GM19438 (cell line): ENCODE data around the gene GYG1.

Experiments
- ATAC-seq: cut with Tn5 transposase; IDR thresholded peaks from one replicate; pipeline ENCODE4 v1.9.1; 2021; ENCODE audit warnings: low read depth; ENCODE audit not compliant: unreplicated experiment

Gene GYG1

DNA sequence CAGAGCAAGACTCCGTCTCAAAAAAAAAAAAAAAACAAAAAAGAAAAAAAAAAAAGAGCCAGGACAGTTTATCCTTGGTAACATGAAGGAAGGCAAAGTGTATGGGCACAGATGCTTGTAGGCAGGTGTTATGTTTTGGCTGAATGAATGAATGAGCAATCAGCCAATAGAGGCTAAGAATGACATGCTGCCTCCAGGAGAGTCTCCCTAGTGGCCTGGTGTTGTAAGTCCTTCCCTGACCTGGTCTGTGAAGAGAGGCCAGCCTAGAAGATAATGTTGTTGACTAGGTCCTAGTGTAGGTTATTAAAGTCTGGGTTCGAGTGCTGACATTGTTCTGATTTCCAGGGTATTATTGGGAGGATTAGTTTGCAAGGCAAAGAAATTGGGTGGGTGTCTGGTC, 24.9 kb downstream of the GYG1 start:
- no peak for ATAC-seq

- no peak for ATAC-seq
These were observed 25.6 kb downstream of the GYG1 start for GRCh38 chr3:149016669-149017541.

GRCh38 chr3:149018247-149018646, 26.9 kb downstream of the GYG1 start:
- ATAC-seq = no peak

GRCh38 chr3:149019580-149019979, 28.2 kb downstream of the GYG1 start:
- no peak for ATAC-seq

DNA sequence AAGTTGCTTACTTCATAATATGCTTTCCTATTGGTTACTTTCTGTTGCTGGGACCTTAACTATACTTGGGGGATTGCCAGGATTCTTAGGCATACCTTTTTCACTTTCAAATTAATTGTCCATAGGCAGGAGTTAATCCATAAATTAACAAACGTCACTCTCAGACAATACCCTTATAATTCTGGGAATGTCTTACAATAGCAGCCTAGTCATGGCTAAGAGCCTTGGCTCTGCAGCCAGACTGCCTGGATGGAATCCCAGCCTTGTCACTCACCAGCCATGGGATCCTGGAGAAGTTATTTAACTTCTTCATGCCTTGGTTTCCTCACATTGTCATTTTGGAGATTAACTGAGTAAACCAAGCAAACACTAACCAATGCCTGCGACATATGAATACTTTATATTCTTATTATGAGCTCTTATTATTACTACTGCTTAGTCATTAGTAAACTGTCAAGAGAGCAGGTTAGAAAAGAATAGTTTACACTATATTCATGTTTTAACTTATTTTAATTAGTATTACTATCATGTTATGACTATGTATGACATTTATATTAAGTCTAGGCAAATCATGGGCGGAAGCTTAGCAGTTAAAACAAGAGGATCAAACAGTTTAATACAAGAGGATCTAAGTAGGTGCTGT, 29.0 kb downstream of the GYG1 start:
- ATAC-seq = no peak

GRCh38 chr3:149020839-149021252, 29.5 kb downstream of the GYG1 start:
- no peak for ATAC-seq

DNA sequence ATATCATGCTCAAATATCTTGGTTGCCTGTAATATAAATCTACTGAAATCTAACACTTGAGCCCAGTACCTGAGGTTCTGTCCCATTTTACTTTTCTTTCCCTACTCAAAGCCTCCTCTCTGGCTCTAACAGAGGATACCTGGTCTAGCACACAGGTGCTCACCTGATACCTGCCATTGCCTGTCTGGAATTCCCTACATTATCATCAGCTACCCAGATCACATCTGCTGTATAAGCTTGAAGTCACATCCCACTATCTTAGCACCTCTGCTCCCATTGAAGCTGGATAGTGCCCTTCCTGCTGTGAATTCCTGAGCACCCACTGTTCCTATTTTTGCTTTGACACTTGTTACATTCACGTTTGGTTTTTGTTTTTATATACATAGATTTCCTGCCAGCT, 30.5 kb downstream of the GYG1 start:
- no peak for ATAC-seq

DNA sequence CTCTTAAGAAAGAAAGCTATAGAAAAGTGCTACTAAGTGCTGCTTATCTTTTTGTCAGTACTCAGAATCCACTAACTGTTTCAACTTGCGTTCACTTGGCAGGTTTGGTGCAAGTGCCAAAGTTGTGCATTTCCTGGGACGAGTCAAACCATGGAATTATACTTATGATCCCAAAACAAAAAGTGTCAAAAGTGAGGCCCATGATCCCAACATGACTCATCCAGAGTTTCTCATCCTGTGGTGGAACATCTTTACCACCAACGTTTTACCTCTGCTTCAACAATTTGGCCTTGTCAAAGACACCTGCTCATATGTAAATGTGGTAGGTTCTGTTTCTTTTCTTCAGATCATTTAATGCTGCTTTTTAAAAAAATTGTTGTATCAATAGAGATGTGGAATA, 32.6 kb downstream of the GYG1 start:
- no peak for ATAC-seq

DNA sequence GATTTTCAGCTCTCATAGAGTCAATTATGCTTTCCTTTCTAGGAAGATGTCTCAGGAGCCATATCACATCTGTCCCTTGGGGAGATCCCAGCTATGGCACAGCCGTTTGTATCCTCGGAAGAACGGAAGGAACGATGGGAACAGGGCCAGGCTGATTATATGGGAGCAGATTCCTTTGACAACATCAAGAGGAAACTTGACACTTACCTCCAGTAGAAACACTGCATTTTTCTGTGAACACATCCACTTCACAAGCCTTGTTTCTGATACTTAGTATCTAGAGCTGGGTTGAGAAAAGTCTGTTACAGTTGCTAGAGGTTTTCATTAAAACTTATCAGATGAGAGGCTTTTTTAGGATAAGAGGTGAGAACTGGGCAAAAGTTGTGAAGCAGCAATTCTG, 35.4 kb downstream of the GYG1 start:
- ATAC-seq = no peak

- ATAC-seq = no peak
These were observed 39.8 kb downstream of the GYG1 start for GRCh38 chr3:149031096-149031495.

GRCh38 chr3:149037684-149038083, 46.3 kb downstream of the GYG1 start:
- no peak for ATAC-seq

DNA sequence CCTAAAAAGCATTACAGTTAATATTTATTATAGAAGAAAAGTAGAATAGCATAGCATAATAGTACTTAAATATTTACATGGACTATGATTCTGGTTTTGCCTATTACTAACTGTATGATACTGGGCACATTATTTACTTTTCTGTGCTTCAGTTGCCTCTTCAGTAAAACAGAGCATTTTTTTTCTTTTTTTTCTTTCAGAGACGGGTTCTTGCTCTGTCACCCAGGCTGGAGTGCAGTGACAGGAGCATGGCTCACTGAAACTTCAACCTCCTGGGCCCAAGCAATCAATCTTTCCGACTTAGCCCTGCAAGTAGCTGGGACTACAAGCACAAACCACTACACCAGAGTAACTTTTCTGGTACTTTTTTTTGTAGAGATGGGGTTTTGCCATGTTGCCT, 47.0 kb downstream of the GYG1 start:
- no peak for ATAC-seq

DNA sequence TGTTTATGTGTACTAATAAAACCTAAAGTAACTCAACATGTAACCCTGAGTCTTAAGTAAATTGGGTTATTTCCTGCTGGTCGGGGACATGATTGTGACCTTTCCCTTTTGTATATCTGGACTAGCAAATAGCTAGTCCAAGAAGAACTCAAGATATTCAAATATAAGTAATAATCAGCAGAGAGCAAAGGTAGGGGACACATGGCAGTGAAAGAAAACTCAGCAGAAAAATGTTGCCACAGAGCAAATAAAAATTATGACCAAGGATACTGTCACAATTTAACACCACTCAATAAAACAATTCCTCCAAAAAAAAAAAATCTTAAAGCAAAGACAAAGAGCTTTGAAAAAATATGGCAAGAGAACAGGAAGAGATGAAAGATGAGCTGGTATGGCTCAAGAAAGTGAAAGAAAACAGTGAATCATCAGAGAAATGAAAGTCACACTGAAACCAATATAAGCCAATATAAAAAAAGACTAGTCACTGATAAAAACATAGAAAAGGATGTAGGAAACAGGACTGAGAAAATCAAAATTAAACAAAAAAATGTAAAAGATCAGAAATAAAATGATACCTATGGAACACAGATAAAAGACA, 51.5 kb downstream of the GYG1 start:
- ATAC-seq = peak; percentile 84

DNA sequence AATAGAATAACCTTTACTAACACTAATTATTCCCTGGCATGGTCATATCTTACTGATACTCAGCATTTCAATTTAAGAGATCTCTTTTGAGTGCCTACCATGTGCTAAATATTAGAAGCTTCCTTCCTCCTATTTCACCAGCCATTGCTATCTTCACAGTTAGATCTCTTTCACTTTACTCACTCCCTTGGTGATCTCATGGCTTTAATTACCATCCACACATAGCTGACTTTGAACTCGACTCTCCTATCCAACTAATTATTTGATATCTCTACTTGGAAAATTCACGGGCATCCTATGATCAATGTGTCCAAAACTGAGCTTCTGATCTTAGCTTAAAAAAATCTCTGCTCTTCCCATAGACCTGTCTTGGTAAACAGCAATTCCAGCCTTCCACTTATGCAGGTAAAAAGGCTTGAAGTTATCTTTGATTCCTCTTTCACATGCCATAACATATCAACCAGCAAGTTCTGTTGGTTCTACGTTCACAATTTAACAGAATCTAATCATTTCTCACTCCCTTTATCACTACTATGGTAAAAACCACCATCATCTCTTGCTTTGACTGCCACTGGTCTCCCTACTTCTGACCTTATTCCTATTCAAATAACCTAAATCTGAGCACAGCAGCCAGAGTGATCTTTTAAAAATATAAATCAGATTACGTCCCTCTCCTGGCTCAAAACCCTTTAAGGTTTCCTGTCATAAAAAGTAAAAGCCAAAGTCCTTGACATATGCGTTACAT, 53.2 kb downstream of the GYG1 start:
- no peak for ATAC-seq

- ATAC-seq = no peak
These were observed 64.2 kb downstream of the GYG1 start for GRCh38 chr3:149055575-149055974.

- ATAC-seq = no peak
These were observed 66.9 kb downstream of the GYG1 start for GRCh38 chr3:149058198-149058597.

GRCh38 chr3:149058602-149059001, 67.3 kb downstream of the GYG1 start:
- ATAC-seq = no peak

- no peak for ATAC-seq
These were observed 70.4 kb downstream of the GYG1 start for GRCh38 chr3:149061776-149062175.

DNA sequence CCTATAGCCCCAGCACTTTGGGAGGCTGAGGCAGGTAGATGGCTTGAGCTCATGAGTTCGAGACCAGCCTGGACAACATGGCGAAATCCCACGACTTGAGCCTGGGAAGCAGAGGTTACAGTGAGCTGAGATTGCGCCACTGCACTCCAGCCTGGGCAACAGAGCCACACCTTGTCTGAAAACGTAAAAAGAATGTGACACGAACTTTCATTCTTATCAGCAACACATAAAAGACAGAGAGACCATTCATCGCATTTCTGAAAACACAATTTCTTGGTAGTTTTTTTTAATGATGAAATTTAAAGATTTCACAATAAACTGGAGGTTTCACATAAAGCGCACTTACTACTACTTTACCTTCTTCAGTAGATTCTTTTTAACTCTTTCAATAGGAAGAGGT, 76.5 kb downstream of the GYG1 start:
- no peak for ATAC-seq
